ENCODE data around the gene CHMP6. TPM values are rescaled to one million over a fixed set of nuclear protein-coding genes. Genes with fewer than 3 reads are reported as not detected.

The CHMP6 gene
- polyA plus RNA-seq, 1 donor from 2014 or later: 35.1 TPM

DNA sequence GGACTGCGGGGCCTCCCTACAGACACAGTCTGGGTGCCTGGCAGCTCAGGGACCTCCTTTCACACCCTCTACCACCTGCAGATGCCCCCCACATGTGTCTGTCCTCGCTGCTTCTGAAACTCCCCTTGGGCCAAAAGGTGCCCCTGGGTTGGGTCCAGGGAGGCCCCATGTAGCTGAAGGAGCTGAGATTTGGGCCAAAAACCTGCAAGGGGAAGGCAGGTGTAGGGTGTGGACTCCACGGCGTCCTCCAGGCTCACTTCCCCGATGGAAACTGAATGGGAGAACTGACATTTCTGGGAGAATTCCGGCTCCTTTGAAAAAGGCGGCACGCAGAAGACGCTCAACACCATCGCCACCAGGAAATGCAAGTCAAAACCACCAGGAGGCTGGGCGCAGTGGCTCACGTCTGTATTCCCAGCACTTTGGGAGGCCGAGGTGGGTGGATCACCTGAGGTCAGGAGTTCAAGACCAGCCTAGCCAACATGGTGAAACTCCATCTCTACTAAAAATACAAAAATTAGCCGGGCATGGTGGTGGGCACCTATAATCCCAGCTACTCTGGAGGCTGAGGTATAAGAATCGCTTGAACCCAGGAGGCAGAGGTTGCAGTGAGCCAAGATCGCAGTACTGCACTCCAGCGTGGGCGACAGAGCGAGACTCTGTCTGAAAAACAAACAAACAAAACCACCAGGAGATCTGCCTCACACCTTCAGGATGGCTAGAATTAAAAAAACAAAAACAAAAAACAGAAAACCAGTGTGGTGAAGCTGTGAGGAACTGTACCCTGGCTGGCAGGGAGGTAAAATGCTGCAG, 30.1 kb downstream of the CHMP6 start:
- H3K36me3 ChIP-seq (ENCODE audit: insufficient read depth, low read length): no peaks in the 10 kb centered on the region
- no peak overlapping the region for H3K9ac ChIP-seq (ENCODE audit: low read length)
- H3F3A ChIP-seq (ENCODE audit: insufficient read depth, low read length, poor library complexity, severe bottlenecking): no peaks in the 10 kb centered on the region
- no peaks in the 10 kb centered on the region for H3K79me2 ChIP-seq (replicated peaks; ENCODE audit: insufficient read depth, low read length)
- no peaks in the 10 kb centered on the region for H3K27me3 ChIP-seq (ENCODE audit: insufficient read depth, low read depth, low read length)
- no peak overlapping the region for H3K4me3 ChIP-seq (ENCODE audit: low read length)
- TF ChIP-seq MXI1 (conservative IDR thresholded peaks at IDR 0.05; ENCODE audit: poor library complexity, severe bottlenecking): no peak
- TF ChIP-seq, protein P1, sequence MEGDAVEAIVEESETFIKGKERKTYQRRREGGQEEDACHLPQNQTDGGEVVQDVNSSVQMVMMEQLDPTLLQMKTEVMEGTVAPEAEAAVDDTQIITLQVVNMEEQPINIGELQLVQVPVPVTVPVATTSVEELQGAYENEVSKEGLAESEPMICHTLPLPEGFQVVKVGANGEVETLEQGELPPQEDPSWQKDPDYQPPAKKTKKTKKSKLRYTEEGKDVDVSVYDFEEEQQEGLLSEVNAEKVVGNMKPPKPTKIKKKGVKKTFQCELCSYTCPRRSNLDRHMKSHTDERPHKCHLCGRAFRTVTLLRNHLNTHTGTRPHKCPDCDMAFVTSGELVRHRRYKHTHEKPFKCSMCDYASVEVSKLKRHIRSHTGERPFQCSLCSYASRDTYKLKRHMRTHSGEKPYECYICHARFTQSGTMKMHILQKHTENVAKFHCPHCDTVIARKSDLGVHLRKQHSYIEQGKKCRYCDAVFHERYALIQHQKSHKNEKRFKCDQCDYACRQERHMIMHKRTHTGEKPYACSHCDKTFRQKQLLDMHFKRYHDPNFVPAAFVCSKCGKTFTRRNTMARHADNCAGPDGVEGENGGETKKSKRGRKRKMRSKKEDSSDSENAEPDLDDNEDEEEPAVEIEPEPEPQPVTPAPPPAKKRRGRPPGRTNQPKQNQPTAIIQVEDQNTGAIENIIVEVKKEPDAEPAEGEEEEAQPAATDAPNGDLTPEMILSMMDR (IDR thresholded peaks at IDR 0.05; ENCODE audit: poor library complexity, severe bottlenecking): no peak
- no peak for TF ChIP-seq RAD21 (conservative IDR thresholded peaks at IDR 0.05)
- TF ChIP-seq SMC3 (conservative IDR thresholded peaks at IDR 0.05; ENCODE audit: poor library complexity): no peak
- no peak for TF ChIP-seq TAF1 (IDR thresholded peaks at IDR 0.05; ENCODE audit: low read depth)
- TF ChIP-seq, protein P2, sequence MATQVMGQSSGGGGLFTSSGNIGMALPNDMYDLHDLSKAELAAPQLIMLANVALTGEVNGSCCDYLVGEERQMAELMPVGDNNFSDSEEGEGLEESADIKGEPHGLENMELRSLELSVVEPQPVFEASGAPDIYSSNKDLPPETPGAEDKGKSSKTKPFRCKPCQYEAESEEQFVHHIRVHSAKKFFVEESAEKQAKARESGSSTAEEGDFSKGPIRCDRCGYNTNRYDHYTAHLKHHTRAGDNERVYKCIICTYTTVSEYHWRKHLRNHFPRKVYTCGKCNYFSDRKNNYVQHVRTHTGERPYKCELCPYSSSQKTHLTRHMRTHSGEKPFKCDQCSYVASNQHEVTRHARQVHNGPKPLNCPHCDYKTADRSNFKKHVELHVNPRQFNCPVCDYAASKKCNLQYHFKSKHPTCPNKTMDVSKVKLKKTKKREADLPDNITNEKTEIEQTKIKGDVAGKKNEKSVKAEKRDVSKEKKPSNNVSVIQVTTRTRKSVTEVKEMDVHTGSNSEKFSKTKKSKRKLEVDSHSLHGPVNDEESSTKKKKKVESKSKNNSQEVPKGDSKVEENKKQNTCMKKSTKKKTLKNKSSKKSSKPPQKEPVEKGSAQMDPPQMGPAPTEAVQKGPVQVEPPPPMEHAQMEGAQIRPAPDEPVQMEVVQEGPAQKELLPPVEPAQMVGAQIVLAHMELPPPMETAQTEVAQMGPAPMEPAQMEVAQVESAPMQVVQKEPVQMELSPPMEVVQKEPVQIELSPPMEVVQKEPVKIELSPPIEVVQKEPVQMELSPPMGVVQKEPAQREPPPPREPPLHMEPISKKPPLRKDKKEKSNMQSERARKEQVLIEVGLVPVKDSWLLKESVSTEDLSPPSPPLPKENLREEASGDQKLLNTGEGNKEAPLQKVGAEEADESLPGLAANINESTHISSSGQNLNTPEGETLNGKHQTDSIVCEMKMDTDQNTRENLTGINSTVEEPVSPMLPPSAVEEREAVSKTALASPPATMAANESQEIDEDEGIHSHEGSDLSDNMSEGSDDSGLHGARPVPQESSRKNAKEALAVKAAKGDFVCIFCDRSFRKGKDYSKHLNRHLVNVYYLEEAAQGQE (IDR thresholded peaks at IDR 0.05; ENCODE audit: borderline replicate concordance): no peak
- no peak for TF ChIP-seq EP300 (conservative IDR thresholded peaks at IDR 0.05; ENCODE audit: poor library complexity, severe bottlenecking)
- TF ChIP-seq POLR2AphosphoS5 (IDR thresholded peaks at IDR 0.05): no peak
- no peak for TF ChIP-seq EZH2 (IDR thresholded peaks at IDR 0.05; ENCODE audit: borderline replicate concordance, insufficient read depth, low read length, poor library complexity, severe bottlenecking)
- no peak overlapping the region for H3K4me2 ChIP-seq (ENCODE audit: low read length)
- no peaks in the 10 kb centered on the region for H3K9me2 ChIP-seq (ENCODE audit: insufficient read depth, low read length)
- H3K9me3 ChIP-seq (ENCODE audit: low read length): no peaks in the 10 kb centered on the region
- H2AFZ ChIP-seq (ENCODE audit: low read depth, low read length): no peak overlapping the region
- H3K27ac ChIP-seq (ENCODE audit: low read length): no peak overlapping the region
- no peaks in the 10 kb centered on the region for H4K20me1 ChIP-seq (ENCODE audit: insufficient read depth)

DNA sequence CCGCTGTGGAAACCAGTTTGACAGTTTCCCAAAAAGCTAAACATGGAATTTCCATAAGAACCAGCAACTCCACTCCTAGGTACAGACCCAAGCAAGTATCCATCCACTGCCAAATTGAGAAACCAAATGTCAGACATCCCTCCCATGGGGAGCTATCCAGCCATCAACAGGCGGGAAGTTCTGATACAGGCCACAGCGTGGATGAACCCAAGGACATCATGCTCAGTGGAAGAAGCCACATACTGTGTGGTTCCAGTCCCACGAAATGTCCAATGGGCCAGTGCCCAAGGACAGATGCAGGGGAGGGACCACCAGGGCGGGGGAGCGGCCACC, 30.7 kb downstream of the CHMP6 start:
- Histone ChIP-seq H3K9ac (ENCODE audit: low read length) (no peak overlapping the region), H4K20me1 (ENCODE audit: insufficient read depth) (no peaks in the 10 kb centered on the region), H3K9me2 (ENCODE audit: insufficient read depth, low read length) (no peaks in the 10 kb centered on the region), H3K9me3 (ENCODE audit: low read length) (no peaks in the 10 kb centered on the region), H3K27ac (ENCODE audit: low read length) (no peak overlapping the region), H3K4me3 (ENCODE audit: low read length) (no peak overlapping the region), H3K4me2 (ENCODE audit: low read length) (no peak overlapping the region), H3K27me3 (ENCODE audit: insufficient read depth, low read depth, low read length) (no peaks in the 10 kb centered on the region), H3F3A (ENCODE audit: insufficient read depth, low read length, poor library complexity, severe bottlenecking) (no peaks in the 10 kb centered on the region), H2AFZ (ENCODE audit: low read depth, low read length) (no peak overlapping the region), H3K79me2 (replicated peaks; ENCODE audit: insufficient read depth, low read length) (no peaks in the 10 kb centered on the region), H3K36me3 (ENCODE audit: insufficient read depth, low read length) (no peaks in the 10 kb centered on the region)
- no peak for TF ChIP-seq RAD21 (conservative IDR thresholded peaks at IDR 0.05)
- TF ChIP-seq, protein P1 (IDR thresholded peaks at IDR 0.05; ENCODE audit: poor library complexity, severe bottlenecking): no peak
- no peak for TF ChIP-seq POLR2AphosphoS5 (IDR thresholded peaks at IDR 0.05)
- TF ChIP-seq, protein P2 (IDR thresholded peaks at IDR 0.05; ENCODE audit: borderline replicate concordance): no peak
- TF ChIP-seq EP300 (conservative IDR thresholded peaks at IDR 0.05; ENCODE audit: poor library complexity, severe bottlenecking): no peak
- no peak for TF ChIP-seq EZH2 (IDR thresholded peaks at IDR 0.05; ENCODE audit: borderline replicate concordance, insufficient read depth, low read length, poor library complexity, severe bottlenecking)
- no peak for TF ChIP-seq MXI1 (conservative IDR thresholded peaks at IDR 0.05; ENCODE audit: poor library complexity, severe bottlenecking)
- no peak for TF ChIP-seq TAF1 (IDR thresholded peaks at IDR 0.05; ENCODE audit: low read depth)
- TF ChIP-seq SMC3 (conservative IDR thresholded peaks at IDR 0.05; ENCODE audit: poor library complexity): no peak

Measured in neural cell (in vitro differentiated cells).